NCI-H2196 (cell line): ENCODE data around the gene STK16.
"Not testable (repeated sequence)": the region's sequence is repeated elsewhere in the genome, so short reads cannot be mapped to it uniquely, and the experiment has no call there.

Source experiments
- DNase-seq: peaks from one replicate; lab custom pipeline; 2025; ENCODE audit not compliant: unreplicated experiment; lab: John Stamatoyannopoulos, UW

STK16 gene

GRCh38 chr2:219243291-219243761 is 2.0 kb upstream of the STK16 start:
- no peak for DNase-seq

GRCh38 chr2:219244789-219245147 is 511 bp upstream of the STK16 start:
- DNase-seq = no peak

DNA sequence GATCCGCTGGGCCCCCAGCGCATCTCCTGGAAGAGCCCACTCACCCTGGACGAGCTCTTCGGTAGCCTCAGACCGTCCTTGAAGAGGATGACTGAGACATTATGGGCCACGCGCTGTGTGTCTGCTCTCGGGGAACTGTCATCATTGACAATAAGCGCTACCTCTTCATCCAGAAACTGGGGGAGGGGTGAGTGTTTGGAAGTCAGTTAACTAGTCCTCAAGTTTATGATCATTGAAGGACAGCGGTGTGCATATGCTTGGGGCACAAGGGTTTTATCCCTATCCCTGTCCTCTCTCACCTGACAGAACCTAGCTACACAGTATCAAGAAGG is 586 bp downstream of the STK16 start:
- DNase-seq = no peak

DNA sequence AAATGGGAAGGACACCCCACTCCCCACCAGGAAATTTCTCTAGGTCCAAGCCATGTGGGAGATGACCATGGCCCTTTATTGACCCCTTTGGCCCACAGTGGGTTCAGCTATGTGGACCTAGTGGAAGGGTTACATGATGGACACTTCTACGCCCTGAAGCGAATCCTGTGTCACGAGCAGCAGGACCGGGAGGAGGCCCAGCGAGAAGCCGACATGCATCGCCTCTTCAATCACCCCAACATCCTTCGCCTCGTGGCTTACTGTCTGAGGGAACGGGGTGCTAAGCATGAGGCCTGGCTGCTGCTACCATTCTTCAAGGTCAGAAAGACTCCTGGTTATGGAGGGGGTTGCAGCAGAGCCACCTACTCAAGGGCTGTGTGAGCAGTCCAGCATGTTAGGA is 1.3 kb downstream of the STK16 start:
- no peak for DNase-seq

DNA sequence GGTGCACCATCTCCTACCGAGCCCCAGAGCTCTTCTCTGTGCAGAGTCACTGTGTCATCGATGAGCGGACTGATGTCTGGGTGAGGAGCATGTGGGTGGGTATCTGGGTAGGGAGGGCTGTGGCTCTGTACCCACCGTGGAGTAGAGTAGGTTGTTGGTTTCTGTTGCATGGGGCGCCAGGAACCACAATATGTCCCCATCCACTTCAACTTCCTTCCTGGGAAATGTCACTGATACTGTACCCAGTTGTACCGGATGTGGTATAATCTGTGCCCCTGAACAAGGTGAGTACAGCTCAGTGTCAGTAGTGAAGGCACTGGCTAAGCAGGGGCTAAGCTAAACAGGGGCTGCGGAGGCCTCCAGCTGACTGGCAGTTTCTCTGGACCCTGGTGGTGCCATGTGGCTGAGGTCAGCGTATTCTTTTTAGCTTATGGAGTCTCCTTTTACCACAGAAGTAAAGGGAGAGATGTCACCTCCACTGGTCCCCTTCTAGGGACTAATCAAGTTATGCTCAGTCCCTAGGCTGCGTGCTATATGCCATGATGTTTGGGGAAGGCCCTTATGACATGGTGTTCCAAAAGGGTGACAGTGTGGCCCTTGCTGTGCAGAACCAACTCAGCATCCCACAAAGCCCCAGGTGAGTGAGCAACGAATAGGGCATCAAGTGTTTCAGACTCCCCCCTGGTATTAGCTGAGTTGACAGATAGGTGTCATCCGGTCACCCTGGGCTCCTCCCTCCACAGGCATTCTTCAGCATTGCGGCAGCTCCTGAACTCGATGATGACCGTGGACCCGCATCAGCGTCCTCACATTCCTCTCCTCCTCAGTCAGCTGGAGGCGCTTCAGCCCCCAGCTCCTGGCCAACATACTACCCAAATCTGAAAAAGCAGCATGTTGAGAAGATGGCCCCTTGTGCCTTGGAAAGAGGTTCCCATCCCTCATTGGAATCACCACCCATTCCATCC is 2.7 kb downstream of the STK16 start:
- no peak for DNase-seq

DNA sequence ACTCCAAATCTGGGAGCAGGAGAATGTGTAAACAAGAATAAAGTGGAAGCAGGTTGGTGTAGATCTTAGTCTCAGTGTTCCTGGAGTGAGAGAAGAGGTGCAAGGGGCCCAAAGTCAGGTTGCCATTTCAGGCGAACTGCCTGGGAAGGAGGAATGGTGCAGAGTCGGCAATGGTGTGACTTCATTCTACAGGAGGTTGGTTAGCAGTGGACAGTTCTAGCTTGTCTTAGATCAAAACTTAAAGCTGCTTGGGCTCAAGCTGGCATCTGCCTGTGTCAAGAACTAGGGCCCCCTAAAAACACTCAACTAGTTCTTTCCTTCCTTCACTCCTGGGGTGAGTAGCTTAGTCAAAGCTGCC is 3.5 kb downstream of the STK16 start:
- no peak for DNase-seq

- DNase-seq = peak; percentile 92
Measured at GRCh38 chr2:219249203-219249980, 4.1 kb downstream of the STK16 start.

GRCh38 chr2:219250049-219250781 is 4.9 kb downstream of the STK16 start:
- DNase-seq = no peak

DNA sequence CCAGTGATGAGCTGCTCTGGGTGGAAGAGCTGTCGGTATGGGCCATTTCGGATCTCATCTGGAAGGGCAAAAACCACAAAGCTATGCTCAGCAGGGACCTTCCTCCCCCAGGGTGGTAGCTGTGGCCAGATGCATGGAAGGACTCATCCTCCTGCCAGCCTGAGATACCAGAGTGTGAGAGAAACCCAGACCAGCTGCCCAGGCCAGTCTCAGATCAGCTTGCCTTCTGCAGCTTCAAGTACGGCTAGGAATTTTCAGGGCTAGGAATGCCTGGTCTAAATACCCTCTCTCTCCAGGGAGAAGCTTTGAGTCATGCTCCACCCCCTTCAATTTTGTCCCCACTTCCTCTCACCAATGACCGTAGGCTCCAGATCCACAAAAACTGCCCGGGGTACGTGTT is 6.4 kb downstream of the STK16 start:
- DNase-seq = no peak

- no peak for DNase-seq
Measured at GRCh38 chr2:219252084-219252483, 6.8 kb downstream of the STK16 start.

DNA sequence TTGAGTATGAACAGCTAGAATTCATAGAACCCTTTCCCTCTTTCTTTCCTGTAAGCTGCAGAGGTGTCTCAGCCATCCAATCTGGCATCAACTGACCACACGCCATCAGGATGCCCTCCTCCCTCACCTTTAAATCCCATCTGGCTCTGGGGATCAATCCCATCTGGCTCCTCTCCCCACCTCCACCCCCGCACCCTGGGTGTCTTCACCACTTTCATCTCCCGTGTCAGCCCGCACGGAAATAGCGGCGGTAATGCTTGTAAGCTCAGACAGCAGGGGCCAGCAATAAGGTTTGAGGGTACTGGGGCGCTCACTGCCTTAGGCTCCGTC is 7.3 kb downstream of the STK16 start:
- DNase-seq = no peak

- DNase-seq = peak; percentile 40
Measured at GRCh38 chr2:219252900-219253752, 7.8 kb downstream of the STK16 start, which contains the start of gene TUBA4B. TSS of gene TUBA4B (plus strand) at chr2:219253243. CDS start at chr2:219253408, 165 bp downstream.

DNA sequence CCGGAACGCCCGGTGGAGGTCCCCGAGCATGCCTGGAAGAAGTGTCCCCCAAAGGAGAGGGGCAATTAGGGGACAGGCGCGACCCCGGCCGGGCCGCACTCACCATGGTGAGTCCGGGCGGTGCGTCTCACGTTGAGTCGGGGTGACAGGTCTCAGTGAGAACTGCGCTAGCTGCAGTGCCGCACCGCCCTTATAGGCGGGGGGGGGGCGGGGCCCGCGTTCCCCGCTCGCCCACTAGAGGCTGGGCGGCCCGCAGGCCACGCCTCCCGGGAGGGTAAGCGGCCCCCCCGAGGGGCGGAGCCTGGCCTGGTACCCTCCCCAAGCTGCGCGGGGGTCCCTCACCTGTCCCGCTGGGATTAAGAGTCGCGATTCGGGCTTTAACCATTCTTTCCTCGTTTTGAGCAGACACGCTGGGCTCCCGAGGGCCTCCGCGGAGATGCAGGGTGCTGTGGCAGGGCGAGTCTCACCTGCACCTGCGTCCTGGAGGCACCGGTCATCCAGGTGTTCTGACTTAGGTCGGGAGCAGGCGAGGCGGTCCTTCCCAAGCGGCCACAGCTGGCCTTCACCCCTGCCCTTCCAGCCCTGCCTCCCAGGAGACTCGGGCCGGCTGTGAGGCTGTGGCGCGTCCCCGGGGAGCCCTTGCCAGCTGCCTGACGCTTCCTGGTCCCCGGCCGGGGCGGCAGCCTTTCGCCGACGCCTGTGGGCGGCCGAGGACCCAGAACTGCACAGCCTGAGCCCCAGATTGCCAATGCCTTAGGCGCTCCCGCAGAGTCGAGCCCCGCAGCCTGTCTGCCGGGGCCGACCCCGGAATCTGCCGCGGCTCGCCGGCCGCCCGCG is 8.7 kb downstream of the STK16 start, which contains the start of gene TUBA4A:
Gene TUBA4A, minus strand, starts transcription at position 166 of the 837 bp plus-strand sequence. Its CDS starts 60 bp downstream, at position 106.
- DNase-seq = peak; percentile 90

DNA sequence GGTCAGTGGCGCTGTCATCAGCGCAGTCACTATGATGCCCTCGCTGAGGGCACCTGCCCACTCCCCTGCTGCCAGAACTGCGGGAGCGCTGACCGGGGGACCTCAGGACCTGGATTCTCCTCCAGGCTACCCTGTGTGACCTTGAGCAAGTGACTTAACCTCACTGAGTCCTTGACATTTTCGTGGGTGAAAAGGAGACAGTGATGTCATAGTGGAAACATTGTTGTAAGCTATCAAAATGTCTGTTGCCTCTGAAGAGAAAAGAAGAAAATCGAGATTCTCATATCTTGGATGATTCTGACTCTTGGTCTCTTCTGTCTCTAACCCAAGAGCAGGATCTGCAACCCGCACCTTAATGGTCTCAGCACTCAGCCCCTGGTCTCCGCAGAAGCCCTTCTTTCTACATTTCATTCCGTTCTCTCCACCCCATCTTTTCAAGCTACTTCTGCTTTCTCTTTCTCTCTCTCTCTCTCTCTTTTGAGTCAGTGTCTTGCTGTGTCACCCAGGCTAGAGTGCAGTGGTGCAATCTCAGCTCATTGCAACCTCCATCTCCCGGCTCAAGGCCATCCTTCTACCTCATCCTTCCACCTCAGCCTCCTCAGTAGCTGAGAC is 9.4 kb downstream of the STK16 start:
- no peak for DNase-seq

DNA sequence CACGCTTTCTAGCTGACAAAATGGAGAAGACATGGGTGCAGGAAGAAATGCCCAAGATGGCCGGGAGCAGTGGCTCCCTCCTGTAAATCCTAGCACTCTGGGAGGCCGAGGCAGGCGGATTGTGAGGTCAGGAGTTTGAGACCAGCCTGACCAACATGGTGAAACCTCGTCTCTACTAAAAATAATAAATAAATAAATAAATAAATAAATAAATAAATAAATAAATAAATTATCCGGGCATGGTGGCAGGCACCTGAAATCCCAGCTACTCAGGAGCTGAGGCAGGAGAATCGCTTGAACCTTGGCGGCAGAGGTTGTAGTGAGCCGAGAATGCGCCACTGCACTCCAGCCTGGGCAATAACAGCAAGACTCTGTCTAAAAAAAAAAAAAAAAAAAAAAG is 13.7 kb downstream of the STK16 start:
- not testable (repeated sequence) for DNase-seq

DNA sequence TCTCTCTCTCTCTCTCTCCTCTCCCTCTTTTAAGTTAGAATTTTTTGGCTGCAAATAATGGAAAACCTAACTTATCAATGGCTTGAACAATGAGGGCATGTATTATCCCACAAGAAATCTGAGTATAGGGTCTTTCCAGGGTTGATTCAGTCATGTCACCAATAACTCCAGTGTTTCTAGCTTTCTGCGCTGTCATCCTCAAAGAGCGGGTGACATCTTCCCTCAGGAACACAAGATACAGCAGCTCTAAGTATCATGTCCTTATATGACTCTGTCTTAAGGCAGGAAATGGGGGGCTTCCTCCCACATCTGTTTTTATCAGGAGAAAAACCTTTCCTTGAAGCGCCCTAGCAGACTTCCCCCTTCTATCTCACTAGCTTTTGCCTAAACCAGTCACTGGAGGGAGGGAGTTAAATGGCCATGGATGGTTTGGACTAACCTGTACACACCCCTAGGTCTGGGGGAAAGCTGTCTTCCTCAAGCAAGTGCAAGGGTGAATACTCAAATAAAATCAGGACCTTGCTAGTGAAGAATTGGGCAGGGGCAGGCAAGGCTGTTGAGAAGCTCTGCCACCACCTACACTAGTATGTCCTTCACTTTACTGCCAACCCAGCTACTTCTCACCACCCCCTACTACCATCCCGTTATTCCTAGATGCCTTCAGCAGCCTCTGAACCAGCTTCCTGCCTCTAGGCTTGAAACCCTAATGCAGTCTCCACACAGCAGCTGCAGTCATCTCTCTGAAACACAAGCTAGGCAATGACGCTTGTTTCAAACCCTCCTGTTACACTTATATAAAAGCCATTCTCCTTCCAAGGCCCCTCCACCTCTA is 16.0 kb downstream of the STK16 start:
- DNase-seq = no peak

GRCh38 chr2:219266232-219266631 is 21.0 kb downstream of the STK16 start:
- DNase-seq = peak; percentile 21

GRCh38 chr2:219266886-219267285 is 21.6 kb downstream of the STK16 start:
- DNase-seq = no peak
